ENCODE measurements around the gene NAA38.
"Not testable (repeated sequence)": the region's sequence is repeated elsewhere in the genome, so short reads cannot be mapped to it uniquely, and the experiment has no call there.

Gene NAA38

GRCh38 chr17:7882068-7882467, 24.7 kb upstream of the NAA38 start:
- DNase-seq (ENCODE audit: low read depth in 3 of 3): no peak

GRCh38 chr17:7881276-7882054, 24.1 kb upstream of the NAA38 start:
- no peak for DNase-seq (ENCODE audit: low read depth in 3 of 3)

GRCh38 chr17:7880076-7880868, 22.9 kb upstream of the NAA38 start:
- DNase-seq (ENCODE audit: low read depth in 3 of 3): no peak

- DNase-seq (ENCODE audit: low read depth in 3 of 3): no peak
These were observed 20.9 kb upstream of the NAA38 start for GRCh38 chr17:7878234-7878633.

GRCh38 chr17:7875804-7876370, 18.5 kb upstream of the NAA38 start:
- no peak for DNase-seq (ENCODE audit: low read depth in 3 of 3)

- no peak for DNase-seq (ENCODE audit: low read depth in 3 of 3)
These were observed 15.7 kb upstream of the NAA38 start for GRCh38 chr17:7873051-7873450.

GRCh38 chr17:7867881-7868329, 10.5 kb upstream of the NAA38 start:
- no peak for DNase-seq (ENCODE audit: low read depth in 3 of 3)

GRCh38 chr17:7864995-7865650, 7.8 kb upstream of the NAA38 start:
- DNase-seq (ENCODE audit: low read depth in 3 of 3): no peak

- not testable (repeated sequence) for DNase-seq (ENCODE audit: low read depth in 3 of 3)
These were observed 7.0 kb upstream of the NAA38 start for GRCh38 chr17:7864384-7864783.

- no peak for DNase-seq (ENCODE audit: low read depth in 3 of 3)
These were observed 5.5 kb upstream of the NAA38 start for GRCh38 chr17:7862692-7863437.

GRCh38 chr17:7859028-7859427, 1.7 kb upstream of the NAA38 start:
- no peak for DNase-seq (ENCODE audit: low read depth in 3 of 3)

- DNase-seq (ENCODE audit: low read depth in 3 of 3): no peak
These were observed 1.1 kb upstream of the NAA38 start for GRCh38 chr17:7858522-7858810.

- DNase-seq (ENCODE audit: low read depth in 3 of 3): peak; percentile 75 to 85 (median 81)
These were observed 558 bp upstream of the NAA38 start, which contains the start of gene CYB5D1 for GRCh38 chr17:7857713-7858521. TSS of gene CYB5D1 (plus strand) at chr17:7858003. CDS start at chr17:7858135, 132 bp downstream.

- DNase-seq (ENCODE audit: low read depth in 3 of 3): no peak
These were observed 1.1 kb downstream of the NAA38 start for GRCh38 chr17:7856011-7856810.

- DNase-seq (ENCODE audit: low read depth in 3 of 3): no peak
These were observed 1.7 kb downstream of the NAA38 start for GRCh38 chr17:7855660-7856010.

- no peak for DNase-seq (ENCODE audit: low read depth in 3 of 3)
These were observed 2.3 kb downstream of the NAA38 start, which contains the start of gene TMEM88 for GRCh38 chr17:7854851-7855659. TSS of gene TMEM88 (plus strand) at chr17:7855066. CDS start at chr17:7855075, 9 bp downstream.

GRCh38 chr17:7854078-7854777, 3.1 kb downstream of the NAA38 start:
- no peak for DNase-seq (ENCODE audit: low read depth in 3 of 3)

GRCh38 chr17:7853691-7854038, 3.7 kb downstream of the NAA38 start:
- DNase-seq (ENCODE audit: low read depth in 3 of 3): no peak
